AG10803 (cell line): ENCODE measurements around the gene IKZF3.
"Not testable (repeated sequence)": the region's sequence is repeated elsewhere in the genome, so short reads cannot be mapped to it uniquely, and the experiment has no call there.

Experiments used
- DNase-seq: peaks from one replicate; pipeline ENCODE4 v3.0.0; 2010; ENCODE audit warnings: low read depth
- H3K4me3 ChIP-seq: 2 replicates; pipeline ENCODE4 v1.5.1; 2011; ENCODE audit warnings: mild to moderate bottlenecking, low read length, control low read depth
- TF ChIP-seq, protein P1 (sequence below): conservative IDR thresholded peaks from 2 replicates; pipeline ENCODE4 v1.5.1; 2011; ENCODE audit warnings: mild to moderate bottlenecking, low read length, control low read depth, inconsistent platforms

The IKZF3 gene

DNA sequence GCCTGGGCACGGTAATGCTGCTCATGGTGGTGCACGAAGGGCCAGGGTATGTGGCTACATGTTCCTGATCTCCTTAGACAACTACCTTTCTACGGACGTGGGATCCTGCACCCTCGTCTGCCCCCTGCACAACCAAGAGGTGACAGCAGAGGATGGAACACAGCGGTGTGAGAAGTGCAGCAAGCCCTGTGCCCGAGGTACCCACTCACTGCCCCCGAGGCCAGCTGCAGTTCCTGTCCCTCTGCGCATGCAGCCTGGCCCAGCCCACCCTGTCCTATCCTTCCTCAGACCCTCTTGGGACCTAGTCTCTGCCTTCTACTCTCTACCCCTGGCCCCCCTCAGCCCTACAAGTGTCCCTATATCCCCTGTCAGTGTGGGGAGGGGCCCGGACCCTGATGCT, 152.3 kb downstream of the IKZF3 start:
- TF ChIP-seq, protein P1, sequence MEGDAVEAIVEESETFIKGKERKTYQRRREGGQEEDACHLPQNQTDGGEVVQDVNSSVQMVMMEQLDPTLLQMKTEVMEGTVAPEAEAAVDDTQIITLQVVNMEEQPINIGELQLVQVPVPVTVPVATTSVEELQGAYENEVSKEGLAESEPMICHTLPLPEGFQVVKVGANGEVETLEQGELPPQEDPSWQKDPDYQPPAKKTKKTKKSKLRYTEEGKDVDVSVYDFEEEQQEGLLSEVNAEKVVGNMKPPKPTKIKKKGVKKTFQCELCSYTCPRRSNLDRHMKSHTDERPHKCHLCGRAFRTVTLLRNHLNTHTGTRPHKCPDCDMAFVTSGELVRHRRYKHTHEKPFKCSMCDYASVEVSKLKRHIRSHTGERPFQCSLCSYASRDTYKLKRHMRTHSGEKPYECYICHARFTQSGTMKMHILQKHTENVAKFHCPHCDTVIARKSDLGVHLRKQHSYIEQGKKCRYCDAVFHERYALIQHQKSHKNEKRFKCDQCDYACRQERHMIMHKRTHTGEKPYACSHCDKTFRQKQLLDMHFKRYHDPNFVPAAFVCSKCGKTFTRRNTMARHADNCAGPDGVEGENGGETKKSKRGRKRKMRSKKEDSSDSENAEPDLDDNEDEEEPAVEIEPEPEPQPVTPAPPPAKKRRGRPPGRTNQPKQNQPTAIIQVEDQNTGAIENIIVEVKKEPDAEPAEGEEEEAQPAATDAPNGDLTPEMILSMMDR, result no peak
- H3K4me3 ChIP-seq, result no peak overlapping the region
- no peak for DNase-seq

DNA sequence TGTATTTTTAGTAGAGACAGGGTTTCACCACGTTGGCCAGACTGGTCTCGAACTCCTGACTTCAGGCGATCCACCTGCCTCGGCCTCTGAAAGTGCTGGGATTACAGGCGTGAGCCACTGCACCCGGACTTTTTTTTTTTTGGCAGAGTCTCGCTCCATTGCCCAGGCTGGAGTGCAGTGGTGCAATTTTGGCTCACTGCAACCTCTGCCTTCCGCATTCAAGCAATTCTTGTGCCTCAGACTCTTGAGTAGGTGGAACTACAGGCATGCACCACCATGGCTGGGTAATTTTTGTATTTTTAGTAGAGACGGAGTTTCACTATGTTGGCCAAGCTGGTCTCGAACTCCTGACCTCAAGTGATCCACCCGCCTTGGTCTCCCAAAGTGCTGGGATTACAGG, 153.0 kb downstream of the IKZF3 start:
- H3K4me3 ChIP-seq, DNase-seq: not testable (repeated sequence)

DNA sequence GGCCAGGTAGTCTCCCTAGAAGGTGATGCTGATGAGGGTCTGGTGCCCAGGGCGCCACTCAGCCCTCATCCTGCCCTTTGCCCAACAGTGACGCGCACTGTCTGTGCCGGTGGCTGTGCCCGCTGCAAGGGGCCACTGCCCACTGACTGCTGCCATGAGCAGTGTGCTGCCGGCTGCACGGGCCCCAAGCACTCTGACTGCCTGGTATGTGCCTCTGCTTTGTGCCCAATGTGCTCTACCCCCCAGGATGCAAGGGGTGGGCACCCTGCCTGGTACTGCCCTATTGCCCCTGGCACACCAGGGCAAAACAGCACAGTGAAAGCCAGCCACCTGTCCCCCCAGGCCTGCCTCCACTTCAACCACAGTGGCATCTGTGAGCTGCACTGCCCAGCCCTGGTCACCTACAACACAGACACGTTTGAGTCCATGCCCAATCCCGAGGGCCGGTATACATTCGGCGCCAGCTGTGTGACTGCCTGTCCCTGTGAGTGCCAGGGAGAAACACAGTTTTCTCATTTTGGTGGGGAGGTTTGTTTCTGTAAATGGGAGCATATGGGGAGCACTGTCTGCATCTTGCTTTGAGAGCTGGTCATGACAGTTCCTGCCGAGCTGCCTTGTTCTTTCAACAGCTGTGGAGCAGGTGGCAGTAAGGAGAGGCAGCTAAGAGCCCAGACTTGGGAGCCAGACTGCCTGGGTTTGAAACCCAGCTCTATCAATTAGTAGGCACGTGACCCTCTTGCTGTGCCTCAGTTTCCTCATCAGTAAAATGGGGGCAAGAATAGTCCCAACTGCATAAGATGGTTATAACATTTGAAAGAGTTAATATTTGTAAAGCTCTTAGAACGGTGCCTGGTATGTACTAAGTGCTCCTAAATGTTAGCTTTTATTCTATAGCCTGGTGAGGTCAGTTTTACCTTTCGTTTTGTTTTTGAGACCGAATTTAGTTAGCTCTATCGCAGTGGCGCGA, 153.8 kb downstream of the IKZF3 start:
- no peak overlapping the region for H3K4me3 ChIP-seq
- TF ChIP-seq, protein P1, result no peak
- DNase-seq, result no peak

GRCh38 chr17:39709319-39709997, 154.7 kb downstream of the IKZF3 start:
- H3K4me3 ChIP-seq, result no peak overlapping the region
- TF ChIP-seq, protein P1, result no peak
- DNase-seq, result no peak
